Endodermal cell (in vitro differentiated cells): ENCODE data around the gene KRT38. TPM values are rescaled to one million over a fixed set of nuclear protein-coding genes. Genes with fewer than 3 reads are reported as not detected.

Experiments
- DNase-seq: peaks from one replicate; pipeline ENCODE4 v3.0.0-alpha.2; 2017
- H3K27ac ChIP-seq: 2 replicates; pipeline ENCODE4 v1.5.1; 2013; ENCODE audit warnings: mild to moderate bottlenecking, low read depth, low read length, moderate library complexity
- H3K27me3 ChIP-seq: 2 replicates; pipeline ENCODE4 v1.6.1; 2013; ENCODE audit warnings: mild to moderate bottlenecking, low read length, moderate library complexity; ENCODE audit not compliant: insufficient read depth, control insufficient read depth, poor library complexity, severe bottlenecking
- H3K36me3 ChIP-seq: 2 replicates; pipeline ENCODE4 v1.7.0; 2013; ENCODE audit warnings: mild to moderate bottlenecking, low read length, moderate library complexity; ENCODE audit not compliant: control insufficient read depth, insufficient read depth
- H3K4me1 ChIP-seq: one replicate; pipeline ENCODE4 v1.7.0; 2013; ENCODE audit warnings: low read length; ENCODE audit not compliant: control insufficient read depth, insufficient read depth
- H3K4me3 ChIP-seq: 2 replicates; pipeline ENCODE4 v1.5.1; 2013; ENCODE audit warnings: mild to moderate bottlenecking, low read length, moderate library complexity
- H3K9ac ChIP-seq: 2 replicates; pipeline ENCODE4 v1.6.1; 2013; ENCODE audit warnings: mild to moderate bottlenecking, low read length, moderate library complexity; ENCODE audit not compliant: poor library complexity, severe bottlenecking; ENCODE audit errors: extremely low read depth
- H3K9me3 ChIP-seq: 2 replicates; pipeline ENCODE4 v1.6.1; 2013; ENCODE audit warnings: mild to moderate bottlenecking, low read length, moderate library complexity; ENCODE audit not compliant: control insufficient read depth
- H3K27ac Mint-ChIP-seq: 2 replicates; pipeline ENCODE4 v1.8.0; 2020; ENCODE audit warnings: mixed read lengths
- H3K27me3 Mint-ChIP-seq: 2 replicates; pipeline ENCODE4 v1.8.0; 2021; ENCODE audit warnings: mild to moderate bottlenecking, mixed read lengths; ENCODE audit not compliant: insufficient read depth
- H3K36me3 Mint-ChIP-seq: 2 replicates; pipeline ENCODE4 v1.8.0; 2020; ENCODE audit warnings: low read depth, mixed read lengths
- H3K4me1 Mint-ChIP-seq: 2 replicates; pipeline ENCODE4 v1.8.0; 2020; ENCODE audit warnings: mixed read lengths
- H3K4me3 Mint-ChIP-seq: 2 replicates; pipeline ENCODE4 v1.8.0; 2020; ENCODE audit warnings: mild to moderate bottlenecking, moderate library complexity, mixed read lengths
- H3K9me3 Mint-ChIP-seq: 2 replicates; pipeline ENCODE4 v1.8.0; 2020; ENCODE audit warnings: mild to moderate bottlenecking, mixed read lengths
- WGBS, 2 experiments: methylation state at CpG; one replicate each; pipeline versions ENCODE4 v1.1.5 to v1.1.7; 2013; ENCODE audit warnings: missing lambda C conversion rate in 2 of 2, mixed read lengths in 1 of 2; ENCODE audit not compliant: insufficient coverage in 1 of 2, insufficient read length in 1 of 2; 5-methylcytosine and 5-hydroxymethylcytosine counted together
- total RNA-seq, 2 donors: library from RNA; stranded (reverse); fragmentation: NEBNext Ultra II Directional in 1 of 2; extraction: Animal tissue kit (Norgen Biotek cat#: 25700) in 1 of 2; gene quantifications; 2 replicates in 1 of 2; 3 replicates in 1 of 2; pipeline ENCODE4 v1.2.1, GENCODE V29; 2021
- TF ChIP-seq, protein P1 (sequence below): fragments of 200-600 bp; sonication (generic); conservative IDR thresholded peaks from 2 replicates; pipeline ENCODE4 v1.5.0; 2021; ENCODE audit warnings: antibody characterized with exemption, mild to moderate bottlenecking

KRT38 gene
- total RNA-seq, 2 donors from 2014 or later, result not detected

- Mint-ChIP-seq H3K4me1 (peaks cover 10% of the 10 kb centered on the region), H3K4me3 (no peak overlapping the region), H3K27ac (no peak overlapping the region), H3K27me3 (peaks cover 5% of the 10 kb centered on the region), H3K36me3 (no peaks in the 10 kb centered on the region), H3K9me3 (no peaks in the 10 kb centered on the region)
- 71 to 75% methylated on average over 1 to 2 of the region's 2 CpGs for WGBS, 2 experiments
- Histone ChIP-seq H3K4me3 (no peak overlapping the region), H3K4me1 (peaks cover 7% of the 10 kb centered on the region), H3K36me3 (no peaks in the 10 kb centered on the region), H3K9ac (no peak overlapping the region), H3K27ac (no peak overlapping the region), H3K9me3 (no peaks in the 10 kb centered on the region), H3K27me3 (no peaks in the 10 kb centered on the region)
- TF ChIP-seq, protein P1, sequence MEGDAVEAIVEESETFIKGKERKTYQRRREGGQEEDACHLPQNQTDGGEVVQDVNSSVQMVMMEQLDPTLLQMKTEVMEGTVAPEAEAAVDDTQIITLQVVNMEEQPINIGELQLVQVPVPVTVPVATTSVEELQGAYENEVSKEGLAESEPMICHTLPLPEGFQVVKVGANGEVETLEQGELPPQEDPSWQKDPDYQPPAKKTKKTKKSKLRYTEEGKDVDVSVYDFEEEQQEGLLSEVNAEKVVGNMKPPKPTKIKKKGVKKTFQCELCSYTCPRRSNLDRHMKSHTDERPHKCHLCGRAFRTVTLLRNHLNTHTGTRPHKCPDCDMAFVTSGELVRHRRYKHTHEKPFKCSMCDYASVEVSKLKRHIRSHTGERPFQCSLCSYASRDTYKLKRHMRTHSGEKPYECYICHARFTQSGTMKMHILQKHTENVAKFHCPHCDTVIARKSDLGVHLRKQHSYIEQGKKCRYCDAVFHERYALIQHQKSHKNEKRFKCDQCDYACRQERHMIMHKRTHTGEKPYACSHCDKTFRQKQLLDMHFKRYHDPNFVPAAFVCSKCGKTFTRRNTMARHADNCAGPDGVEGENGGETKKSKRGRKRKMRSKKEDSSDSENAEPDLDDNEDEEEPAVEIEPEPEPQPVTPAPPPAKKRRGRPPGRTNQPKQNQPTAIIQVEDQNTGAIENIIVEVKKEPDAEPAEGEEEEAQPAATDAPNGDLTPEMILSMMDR, result no peak
- DNase-seq, result no peak
Observed at GRCh38 chr17:41480136-41480535, 39.4 kb upstream of the KRT38 start.

GRCh38 chr17:41478237-41478636 is 37.5 kb upstream of the KRT38 start:
- no peak overlapping the region for H3K27ac ChIP-seq
- WGBS, 2 experiments, result 94 to 98% methylated on average over 6 to 8 of the region's 8 CpGs
- Mint-ChIP-seq H3K27me3 (peaks cover 2% of the 10 kb centered on the region), H3K9me3 (no peaks in the 10 kb centered on the region), H3K27ac (no peak overlapping the region), H3K4me1 (peaks cover under 1% of the 10 kb centered on the region), H3K4me3 (no peak overlapping the region), H3K36me3 (no peaks in the 10 kb centered on the region)
- H3K9ac ChIP-seq, result no peak overlapping the region
- TF ChIP-seq, protein P1, result no peak
- no peaks in the 10 kb centered on the region for H3K4me1 ChIP-seq
- no peak overlapping the region for H3K4me3 ChIP-seq
- no peak for DNase-seq
- no peaks in the 10 kb centered on the region for H3K9me3 ChIP-seq
- no peaks in the 10 kb centered on the region for H3K36me3 ChIP-seq
- H3K27me3 ChIP-seq, result no peaks in the 10 kb centered on the region

DNA sequence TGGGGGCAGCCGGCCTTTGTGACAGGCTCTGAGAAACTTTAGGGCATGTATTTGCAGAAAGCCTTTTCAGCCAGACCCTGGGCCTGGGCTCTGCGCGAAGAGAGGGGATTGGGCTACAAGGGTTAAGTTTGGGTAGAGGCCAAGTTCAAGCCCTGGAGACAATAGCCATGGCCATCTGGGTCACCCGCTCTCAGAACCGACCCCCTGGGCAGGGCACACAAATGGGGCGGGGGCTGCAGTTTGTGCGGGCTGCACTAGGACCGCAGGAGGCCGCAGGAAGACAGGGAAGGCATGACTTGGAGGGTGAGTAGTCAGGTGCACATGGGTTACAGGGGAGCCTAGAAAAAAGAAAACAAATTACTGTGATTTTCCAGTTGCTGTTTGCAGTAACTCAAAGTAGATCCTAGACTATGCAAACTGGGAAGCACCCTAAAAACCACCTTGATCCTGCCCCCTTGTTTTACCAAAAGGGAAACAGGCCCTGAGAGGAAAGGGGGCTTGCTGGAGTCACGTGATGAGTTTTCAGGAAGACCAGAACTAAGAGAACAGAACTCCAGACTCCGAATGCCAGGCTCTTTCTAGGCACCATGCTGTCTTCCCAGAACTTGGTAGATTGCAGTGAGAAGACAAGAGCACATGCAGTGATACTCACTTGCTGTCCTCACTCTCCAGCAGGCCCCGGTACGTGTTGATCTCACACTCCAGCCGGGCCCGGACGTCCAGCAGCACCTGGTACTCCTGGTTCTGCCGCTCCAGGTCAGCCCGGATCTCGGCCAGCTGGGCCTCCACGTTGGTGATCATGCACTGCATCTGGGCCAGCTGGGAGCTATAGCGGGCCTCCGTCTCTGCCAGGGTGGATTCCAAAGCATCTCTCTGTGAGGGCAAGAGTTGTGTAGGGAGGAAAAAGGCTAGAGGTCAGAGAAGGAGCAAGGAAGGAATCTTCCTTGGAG is 36.4 kb upstream of the KRT38 start:
- Histone ChIP-seq H3K27me3 (no peaks in the 10 kb centered on the region), H3K9me3 (peaks cover 1% of the 10 kb centered on the region), H3K4me3 (no peak overlapping the region), H3K27ac (no peak overlapping the region), H3K36me3 (no peaks in the 10 kb centered on the region), H3K9ac (no peak overlapping the region), H3K4me1 (no peaks in the 10 kb centered on the region)
- H3K9me3 Mint-ChIP-seq, result peaks cover 5% of the 10 kb centered on the region
- no peak for DNase-seq
- 92 to 95% methylated on average over 19 to 22 of the region's 22 CpGs for WGBS, 2 experiments
- TF ChIP-seq, protein P1, result no peak
- no peak overlapping the region for H3K4me3 Mint-ChIP-seq
- no peaks in the 10 kb centered on the region for H3K36me3 Mint-ChIP-seq
- H3K27ac Mint-ChIP-seq, result no peak overlapping the region
- H3K4me1 Mint-ChIP-seq, result no peaks in the 10 kb centered on the region
- H3K27me3 Mint-ChIP-seq, result peaks cover 6% of the 10 kb centered on the region
